Pons (tissue), 1 donor: ENCODE data around the gene ZDHHC14.

Experiments used
- DNase-seq: peaks from one replicate; pipeline ENCODE4 v3.0.0-alpha.2; 2016; ENCODE audit warnings: low spot score

The ZDHHC14 gene

GRCh38 chr6:157621406-157621805, 240.4 kb downstream of the ZDHHC14 start:
- no peak for DNase-seq

GRCh38 chr6:157622427-157622826, 241.4 kb downstream of the ZDHHC14 start:
- DNase-seq = no peak

GRCh38 chr6:157625111-157625510, 244.1 kb downstream of the ZDHHC14 start:
- no peak for DNase-seq

- DNase-seq = no peak
Observed at GRCh38 chr6:157625764-157626163, 244.8 kb downstream of the ZDHHC14 start.

GRCh38 chr6:157627195-157627966, 246.4 kb downstream of the ZDHHC14 start:
- DNase-seq = no peak

- no peak for DNase-seq
Observed at GRCh38 chr6:157628463-157628862, 247.5 kb downstream of the ZDHHC14 start.

GRCh38 chr6:157629220-157629619, 248.2 kb downstream of the ZDHHC14 start:
- no peak for DNase-seq

- no peak for DNase-seq
Observed at GRCh38 chr6:157630463-157631080, 249.6 kb downstream of the ZDHHC14 start.

GRCh38 chr6:157631412-157631811, 250.4 kb downstream of the ZDHHC14 start:
- DNase-seq = no peak

GRCh38 chr6:157631838-157632614, 251.0 kb downstream of the ZDHHC14 start:
- no peak for DNase-seq

- no peak for DNase-seq
Observed at GRCh38 chr6:157632821-157633220, 251.8 kb downstream of the ZDHHC14 start.

- no peak for DNase-seq
Observed at GRCh38 chr6:157634546-157634945, 253.6 kb downstream of the ZDHHC14 start.

GRCh38 chr6:157635388-157636244, 254.6 kb downstream of the ZDHHC14 start:
- no peak for DNase-seq

- no peak for DNase-seq
Observed at GRCh38 chr6:157637516-157637915, 256.5 kb downstream of the ZDHHC14 start.

- no peak for DNase-seq
Observed at GRCh38 chr6:157637941-157638662, 257.1 kb downstream of the ZDHHC14 start.

- no peak for DNase-seq
Observed at GRCh38 chr6:157638779-157639178, 257.8 kb downstream of the ZDHHC14 start.

GRCh38 chr6:157640746-157641451, 259.9 kb downstream of the ZDHHC14 start:
- DNase-seq = no peak

- DNase-seq = no peak
Observed at GRCh38 chr6:157641837-157642236, 260.8 kb downstream of the ZDHHC14 start.

- DNase-seq = no peak
Observed at GRCh38 chr6:157642736-157643135, 261.7 kb downstream of the ZDHHC14 start.

- DNase-seq = peak; percentile 40
Observed at GRCh38 chr6:157644043-157644810, 263.2 kb downstream of the ZDHHC14 start.
